ENCODE measurements around the gene RAB36.
"Not testable (repeated sequence)": the region's sequence is repeated elsewhere in the genome, so short reads cannot be mapped to it uniquely, and the experiment has no call there.

The RAB36 gene

GRCh38 chr22:23121424-23121823, 23.9 kb upstream of the RAB36 start:
- no peak for DNase-seq

GRCh38 chr22:23122216-23122957, 22.9 kb upstream of the RAB36 start:
- no peak for DNase-seq

- no peak for DNase-seq
Measured at GRCh38 chr22:23122992-23123803, 22.1 kb upstream of the RAB36 start.

GRCh38 chr22:23123804-23124254, 21.4 kb upstream of the RAB36 start:
- no peak for DNase-seq

GRCh38 chr22:23124611-23125511, 20.4 kb upstream of the RAB36 start:
- no peak for DNase-seq

GRCh38 chr22:23125512-23126103, 19.7 kb upstream of the RAB36 start:
- DNase-seq, result no peak

GRCh38 chr22:23126165-23127054, 18.9 kb upstream of the RAB36 start:
- no peak for DNase-seq

- DNase-seq, result no peak
Measured at GRCh38 chr22:23127055-23127756, 18.1 kb upstream of the RAB36 start.

- DNase-seq, result no peak
Measured at GRCh38 chr22:23127788-23128187, 17.5 kb upstream of the RAB36 start.

- DNase-seq, result peak; percentile 78
Measured at GRCh38 chr22:23128269-23129108, 16.8 kb upstream of the RAB36 start.

- DNase-seq, result no peak
Measured at GRCh38 chr22:23129149-23129548, 16.1 kb upstream of the RAB36 start.

GRCh38 chr22:23130697-23131096, 14.6 kb upstream of the RAB36 start:
- DNase-seq, result no peak

- DNase-seq, result no peak
Measured at GRCh38 chr22:23131931-23132330, 13.3 kb upstream of the RAB36 start.

GRCh38 chr22:23132376-23133091, 12.7 kb upstream of the RAB36 start:
- no peak for DNase-seq

GRCh38 chr22:23133922-23134321, 11.4 kb upstream of the RAB36 start:
- DNase-seq, result no peak

GRCh38 chr22:23136991-23137390, 8.3 kb upstream of the RAB36 start:
- not testable (repeated sequence) for DNase-seq

- no peak for DNase-seq
Measured at GRCh38 chr22:23137468-23137867, 7.8 kb upstream of the RAB36 start.

- DNase-seq, result peak; percentile 40
Measured at GRCh38 chr22:23137905-23138561, 7.2 kb upstream of the RAB36 start.
